GM12891 (cell line): ENCODE measurements around the gene PTPRT.

Source experiments
- DNase-seq: peaks from one replicate; pipeline ENCODE4 v3.0.0; 2011; ENCODE audit warnings: low spot score; ENCODE audit not compliant: insufficient read length
- FAIRE-seq: peaks from 2 replicates; lab custom pipeline; 2011; peaks lifted over from hg19 to GRCh38; lab: Jason Lieb, UNC
- PAX5 ChIP-seq: IDR thresholded peaks from 2 replicates; pipeline ENCODE4 v1.6.1; 2011; ENCODE audit warnings: low read length, moderate library complexity, mild to moderate bottlenecking; ENCODE audit not compliant: insufficient read depth, severe bottlenecking
- POLR2A ChIP-seq: IDR thresholded peaks from 2 replicates; pipeline ENCODE4 v1.6.1; 2011; ENCODE audit warnings: low read depth, low read length, control low read depth
- POLR2AphosphoS5 ChIP-seq: IDR thresholded peaks from 2 replicates; pipeline ENCODE4 v1.6.1; 2011; ENCODE audit warnings: low read depth, low read length, control low read depth
- POU2F2 ChIP-seq: IDR thresholded peaks from 2 replicates; pipeline ENCODE4 v1.6.1; 2011; ENCODE audit warnings: low read depth, mild to moderate bottlenecking, control low read depth, low read length, moderate library complexity
- SPI1 ChIP-seq: IDR thresholded peaks from 2 replicates; pipeline ENCODE4 v1.6.1; 2011; ENCODE audit warnings: low read depth, low read length, control low read depth
- TAF1 ChIP-seq: IDR thresholded peaks from 2 replicates; pipeline ENCODE4 v1.6.1; 2011; ENCODE audit warnings: low read depth, low read length, control low read depth

The PTPRT gene

GRCh38 chr20:42958367-42959069, 231.2 kb downstream of the PTPRT start:
- DNase-seq (no peak), FAIRE-seq (no peak)
- TF ChIP-seq TAF1 = no peak
- no peak for TF ChIP-seq SPI1
- no peak for TF ChIP-seq POU2F2
- TF ChIP-seq PAX5 = no peak
- no peak for TF ChIP-seq POLR2A
- no peak for TF ChIP-seq POLR2AphosphoS5

GRCh38 chr20:42957704-42958095, 232.0 kb downstream of the PTPRT start:
- no peak for FAIRE-seq
- TF ChIP-seq SPI1 = no peak
- TF ChIP-seq POLR2A = no peak
- TF ChIP-seq PAX5 = no peak
- no peak for TF ChIP-seq POU2F2
- TF ChIP-seq POLR2AphosphoS5 = no peak
- TF ChIP-seq TAF1 = no peak
- DNase-seq = no peak

GRCh38 chr20:42957018-42957703, 232.5 kb downstream of the PTPRT start:
- DNase-seq (no peak), FAIRE-seq (no peak)
- TF ChIP-seq POLR2AphosphoS5 (no peak), TAF1 (no peak), PAX5 (no peak), POU2F2 (no peak), SPI1 (no peak), POLR2A (no peak)

- TF ChIP-seq TAF1 (no peak), PAX5 (no peak), POLR2AphosphoS5 (no peak), POU2F2 (no peak), POLR2A (no peak), SPI1 (no peak)
- FAIRE-seq (no peak), DNase-seq (no peak)
Observed at GRCh38 chr20:42955713-42956112, 234.0 kb downstream of the PTPRT start.

- TF ChIP-seq POU2F2 = no peak
- TF ChIP-seq TAF1 = no peak
- no peak for TF ChIP-seq PAX5
- no peak for TF ChIP-seq SPI1
- no peak for TF ChIP-seq POLR2AphosphoS5
- no peak for TF ChIP-seq POLR2A
- FAIRE-seq (no peak), DNase-seq (no peak)
Observed at GRCh38 chr20:42954951-42955350, 234.8 kb downstream of the PTPRT start.

- no peak for TF ChIP-seq TAF1
- no peak for TF ChIP-seq POLR2A
- TF ChIP-seq POLR2AphosphoS5 = no peak
- TF ChIP-seq PAX5 = no peak
- TF ChIP-seq SPI1 = no peak
- no peak for TF ChIP-seq POU2F2
- DNase-seq = no peak
- no peak for FAIRE-seq
Observed at GRCh38 chr20:42949950-42950349, 239.8 kb downstream of the PTPRT start.

GRCh38 chr20:42945234-42945994, 244.3 kb downstream of the PTPRT start:
- no peak for TF ChIP-seq POLR2AphosphoS5
- no peak for TF ChIP-seq POU2F2
- TF ChIP-seq PAX5 = no peak
- no peak for TF ChIP-seq TAF1
- TF ChIP-seq POLR2A = no peak
- TF ChIP-seq SPI1 = no peak
- DNase-seq (no peak), FAIRE-seq (no peak)

GRCh38 chr20:42941629-42942028, 248.1 kb downstream of the PTPRT start:
- no peak for DNase-seq
- TF ChIP-seq PAX5 (no peak), POLR2AphosphoS5 (no peak), POLR2A (no peak)
- FAIRE-seq = no peak

- no peak for DNase-seq
- no peak for FAIRE-seq
- TF ChIP-seq PAX5 = no peak
- no peak for TF ChIP-seq POLR2A
- no peak for TF ChIP-seq TAF1
- TF ChIP-seq POU2F2 = no peak
- no peak for TF ChIP-seq POLR2AphosphoS5
- no peak for TF ChIP-seq SPI1
Observed at GRCh38 chr20:42938441-42939205, 251.1 kb downstream of the PTPRT start.

- FAIRE-seq (no peak), DNase-seq (no peak)
- no peak for TF ChIP-seq POU2F2
- TF ChIP-seq SPI1 = no peak
- TF ChIP-seq PAX5 = no peak
- TF ChIP-seq POLR2A = no peak
- no peak for TF ChIP-seq TAF1
- TF ChIP-seq POLR2AphosphoS5 = no peak
Observed at GRCh38 chr20:42936482-42936881, 253.2 kb downstream of the PTPRT start.
